H1 (cell line): ENCODE results near the gene SPOUT1. TPM values are rescaled to one million over a fixed set of nuclear protein-coding genes. Genes with fewer than 3 reads are reported as not detected.

ENCODE experiments used
- CTCF ChIA-PET: fragments of 300-600 bp; sonication (Branson Sonifier 250); formaldehyde crosslinking; loops from one replicate; lab custom pipeline; 2021; ENCODE audit not compliant: partially characterized antibody; lab: Charles Lee
- POLR2A ChIA-PET: fragments of 300-600 bp; sonication (Branson Sonifier 250); formaldehyde crosslinking; loops from one replicate; lab custom pipeline; 2021; ENCODE audit warnings: inconsistent platforms; ENCODE audit not compliant: partially characterized antibody; lab: Charles Lee
- DNase-seq, 2 experiments: peaks; one replicate each; pipeline versions ENCODE4 v3.0.0 to v3.0.0-alpha.2; 2010 to 2022; ENCODE audit warnings: low spot score in 2 of 2, low read depth in 1 of 2, mixed read lengths in 1 of 2
- FAIRE-seq: peaks from 2 replicates; lab custom pipeline; 2011; peaks lifted over from hg19 to GRCh38; lab: Jason Lieb, UNC
- H2AFZ ChIP-seq: 2 replicates; pipeline ENCODE4 v1.8.1; 2012; ENCODE audit warnings: low read length, inconsistent platforms
- H2AK5ac ChIP-seq: 2 replicates; pipeline ENCODE4 v1.6.1; 2013; ENCODE audit warnings: low read depth, low read length
- H2BK120ac ChIP-seq: replicated peaks from 2 replicates; pipeline ENCODE3; 2013; ENCODE audit warnings: low read depth, low read length, inconsistent platforms
- H2BK12ac ChIP-seq: 2 replicates; pipeline ENCODE4 v1.6.1; 2013; ENCODE audit warnings: low read depth, low read length
- H2BK15ac ChIP-seq: 2 replicates; pipeline ENCODE4 v1.6.1; 2013; ENCODE audit warnings: low read length
- H2BK20ac ChIP-seq: 2 replicates; pipeline ENCODE4 v1.6.1; 2013; ENCODE audit warnings: low read length
- H2BK5ac ChIP-seq: 2 replicates; pipeline ENCODE4 v1.6.1; 2013; ENCODE audit warnings: low read depth, low read length
- H3K14ac ChIP-seq: 2 replicates; pipeline ENCODE4 v1.6.1; 2013; ENCODE audit warnings: inconsistent platforms; ENCODE audit not compliant: insufficient read length
- H3K18ac ChIP-seq: 2 replicates; pipeline ENCODE4 v1.6.1; 2013; ENCODE audit warnings: low read length; ENCODE audit errors: extremely low read depth
- H3K23ac ChIP-seq: 2 replicates; pipeline ENCODE4 v1.6.1; 2013; ENCODE audit warnings: inconsistent platforms; ENCODE audit not compliant: insufficient read length
- H3K23me2 ChIP-seq: 2 replicates; pipeline ENCODE4 v1.6.1; 2013; ENCODE audit warnings: low read depth, low read length
- H3K27ac ChIP-seq: 2 replicates; pipeline ENCODE4 v1.6.1; 2011; ENCODE audit warnings: low read depth, low read length, inconsistent platforms
- H3K27me3 ChIP-seq, 4 experiments: replicated peaks in 1 of 4; 1 replicate in 1 of 4; 2 replicates in 3 of 4; pipeline versions ENCODE4 v1.6.1 to v1.8.1; 2011 to 2013; ENCODE audit warnings: low read length in 3 of 4, mild to moderate bottlenecking in 3 of 4, inconsistent platforms in 2 of 4, mixed read lengths in 2 of 4, moderate library complexity in 1 of 4; ENCODE audit not compliant: control insufficient read depth in 3 of 4, insufficient read depth in 3 of 4; ENCODE audit errors: extremely low read depth in 1 of 4
- H3K36me3 ChIP-seq, 4 experiments: 2 replicates each; pipeline versions ENCODE4 v1.6.1 to v1.8.1; 2011 to 2013; ENCODE audit warnings: mild to moderate bottlenecking in 4 of 4, low read length in 3 of 4, moderate library complexity in 2 of 4, control low read depth in 1 of 4, inconsistent platforms in 1 of 4; ENCODE audit not compliant: insufficient read depth in 4 of 4, control insufficient read depth in 2 of 4
- H3K4ac ChIP-seq: replicated peaks from 2 replicates; pipeline ENCODE3; 2013; ENCODE audit warnings: low read length, low read depth, mixed read lengths, inconsistent platforms; ENCODE audit not compliant: insufficient read length
- H3K4me1 ChIP-seq, 4 experiments: replicated peaks in 1 of 4; 1 replicate in 1 of 4; 2 replicates in 3 of 4; pipeline versions ENCODE4 v1.6.1 to v1.8.1; 2011 to 2013; ENCODE audit warnings: low read length in 3 of 4, inconsistent platforms in 2 of 4, mixed read lengths in 1 of 4; ENCODE audit not compliant: insufficient read depth in 4 of 4, control insufficient read depth in 3 of 4
- H3K4me2 ChIP-seq, 2 experiments: 2 replicates each; pipeline versions ENCODE4 v1.6.1 to v1.8.1; 2011 to 2013; ENCODE audit warnings: low read depth in 2 of 2, low read length in 2 of 2, control low read depth in 1 of 2, inconsistent platforms in 1 of 2, mild to moderate bottlenecking in 1 of 2; ENCODE audit not compliant: insufficient read depth in 1 of 2
- H3K4me3 ChIP-seq, 4 experiments: fragments of 200-600, 300-600 bp in 1 of 4; sonication (generic), shearing (Covaris generic), sonication (Bioruptor Twin) in 1 of 4; 2 replicates each; pipeline versions ENCODE4 v1.5.1 to v1.8.1; 2011 to 2016; ENCODE audit warnings: low read length in 4 of 4, low read depth in 3 of 4, control low read depth in 2 of 4, inconsistent platforms in 2 of 4, mild to moderate bottlenecking in 2 of 4, mixed read lengths in 1 of 4, moderate library complexity in 1 of 4; ENCODE audit not compliant: insufficient read depth in 2 of 4; ENCODE audit errors: extremely low read depth in 1 of 4
- H3K56ac ChIP-seq: replicated peaks from 2 replicates; pipeline ENCODE3; 2013; ENCODE audit warnings: low read depth, mild to moderate bottlenecking, mixed read lengths, low read length, inconsistent platforms; ENCODE audit not compliant: insufficient read length
- H3K79me1 ChIP-seq: 2 replicates; pipeline ENCODE4 v1.6.1; 2013; ENCODE audit warnings: low read depth, low read length, control low read depth
- H3K79me2 ChIP-seq, 2 experiments: 2 replicates each; pipeline versions ENCODE4 v1.6.1 to v1.8.1; 2012 to 2013; ENCODE audit warnings: low read length in 2 of 2, mild to moderate bottlenecking in 2 of 2, inconsistent platforms in 1 of 2; ENCODE audit not compliant: insufficient read depth in 2 of 2, control insufficient read depth in 1 of 2
- H3K9ac ChIP-seq, 4 experiments: replicated peaks in 1 of 4; 1 replicate in 1 of 4; 2 replicates in 3 of 4; pipeline versions ENCODE4 v1.6.1 to v1.8.1; 2011 to 2013; ENCODE audit warnings: low read depth in 3 of 4, low read length in 3 of 4, control low read depth in 2 of 4, mild to moderate bottlenecking in 2 of 4, moderate library complexity in 2 of 4, inconsistent platforms in 1 of 4; ENCODE audit errors: extremely low read depth in 1 of 4
- H3K9me3 ChIP-seq, 2 experiments: 2 replicates each; pipeline versions ENCODE4 v1.6.1 to v1.8.1; 2012 to 2013; ENCODE audit warnings: mild to moderate bottlenecking in 2 of 2, moderate library complexity in 2 of 2, control low read depth in 1 of 2, inconsistent platforms in 1 of 2, low read depth in 1 of 2, low read length in 1 of 2, mixed read lengths in 1 of 2; ENCODE audit not compliant: insufficient read depth in 2 of 2
- H4K20me1 ChIP-seq, 2 experiments: replicated peaks in 1 of 2; 2 replicates each; pipeline versions ENCODE3 to v1.8.1; 2011 to 2013; ENCODE audit warnings: inconsistent platforms in 2 of 2, low read length in 2 of 2, mild to moderate bottlenecking in 1 of 2; ENCODE audit not compliant: insufficient read depth in 2 of 2, control insufficient read depth in 1 of 2
- H4K5ac ChIP-seq: 2 replicates; pipeline ENCODE4 v1.6.1; 2013; ENCODE audit warnings: low read length, low read depth, mixed read lengths, inconsistent platforms; ENCODE audit not compliant: insufficient read length
- H4K8ac ChIP-seq: 2 replicates; pipeline ENCODE4 v1.8.0; 2013; ENCODE audit warnings: mild to moderate bottlenecking, moderate library complexity, low read length, inconsistent platforms; ENCODE audit not compliant: insufficient read depth; ENCODE audit errors: extremely low read depth
- H4K91ac ChIP-seq: replicated peaks from 2 replicates; pipeline ENCODE3; 2013; ENCODE audit warnings: low read length, mixed read lengths, inconsistent platforms; ENCODE audit not compliant: insufficient read length
- BCL11A ChIP-seq, 2 experiments: IDR thresholded peaks; one replicate each; pipeline ENCODE4 v1.6.1; 2011; ENCODE audit warnings: low read depth in 2 of 2, low read length in 2 of 2, mild to moderate bottlenecking in 2 of 2
- CEBPB ChIP-seq: IDR thresholded peaks from 2 replicates; pipeline ENCODE4 v1.6.1; 2012; ENCODE audit warnings: low read depth, low read length
- CHD2 ChIP-seq: IDR thresholded peaks from 2 replicates; pipeline ENCODE4 v1.6.1; 2012; ENCODE audit warnings: low read length, improper control_type of control experiment
- EP300 ChIP-seq, 2 experiments: IDR thresholded peaks; 1 replicate in 1 of 2; 2 replicates in 1 of 2; pipeline ENCODE4 v1.6.1; 2011 to 2012; ENCODE audit warnings: low read depth in 2 of 2, low read length in 2 of 2, mild to moderate bottlenecking in 2 of 2, borderline replicate concordance in 1 of 2, inconsistent platforms in 1 of 2, moderate library complexity in 1 of 2
- EZH2 ChIP-seq: fragments of 200-600 bp; sonication (generic); IDR thresholded peaks from 2 replicates; pipeline ENCODE4 v1.7.1; 2012; ENCODE audit warnings: low read depth, mild to moderate bottlenecking, moderate library complexity, low read length, inconsistent platforms; ENCODE audit not compliant: severe bottlenecking
- GABPA ChIP-seq: IDR thresholded peaks from 2 replicates; pipeline ENCODE4 v1.6.1; 2011; ENCODE audit warnings: mild to moderate bottlenecking, low read length, moderate library complexity, borderline replicate concordance; ENCODE audit not compliant: insufficient read depth
- GTF2F1 ChIP-seq: IDR thresholded peaks from 2 replicates; pipeline ENCODE4 v1.6.1; 2012; ENCODE audit warnings: low read depth, low read length, improper control_type of control experiment, borderline replicate concordance
- KDM1A ChIP-seq: fragments of 200-600, 300-600 bp; sonication (generic); IDR thresholded peaks from 2 replicates; pipeline ENCODE4 v1.7.1; 2016; ENCODE audit warnings: mild to moderate bottlenecking, low read length, borderline replicate concordance
- KDM5A ChIP-seq: fragments of 200-600 bp; IDR thresholded peaks from 2 replicates; pipeline ENCODE4 v1.7.1; 2012; ENCODE audit warnings: mild to moderate bottlenecking, low read length, inconsistent platforms, mixed read lengths
- MAFK ChIP-seq: IDR thresholded peaks from 2 replicates; pipeline ENCODE4 v1.6.1; 2012; ENCODE audit warnings: low read depth, mild to moderate bottlenecking, improper control_type of control experiment, low read length
- PHF8 ChIP-seq: fragments of 200-600 bp; sonication (generic); conservative IDR thresholded peaks from 2 replicates; pipeline ENCODE4 v1.7.1; 2012; ENCODE audit warnings: low read depth, mild to moderate bottlenecking, inconsistent platforms, low read length, moderate library complexity
- SIRT6 ChIP-seq: IDR thresholded peaks from one replicate; pipeline ENCODE4 v1.7.1; 2012; ENCODE audit warnings: low read length, inconsistent platforms
- SP4 ChIP-seq: IDR thresholded peaks from 2 replicates; pipeline ENCODE4 v1.6.1; 2012; ENCODE audit warnings: low read length, inconsistent platforms
- TCF12 ChIP-seq: IDR thresholded peaks from 2 replicates; pipeline ENCODE4 v1.6.1; 2011; ENCODE audit warnings: low read depth, mild to moderate bottlenecking, low read length
- ZNF274 ChIP-seq: IDR thresholded peaks from 2 replicates; pipeline ENCODE4 v1.7.0; 2012; ENCODE audit warnings: low read length, borderline replicate concordance; ENCODE audit errors: extremely low read depth
- WGBS, 2 experiments: shearing (Covaris generic) in 1 of 2; methylation state at CpG; one replicate each; pipeline versions ENCODE4 v1.1.6 to v1.1.7; 2013 to 2015; ENCODE audit warnings: low lambda C conversion rate in 2 of 2, mixed read lengths in 2 of 2, inconsistent platforms in 1 of 2, low coverage in 1 of 2, missing lambda C conversion rate in 1 of 2; ENCODE audit not compliant: insufficient replicate concordance in 2 of 2, insufficient coverage in 1 of 2, insufficient read length in 1 of 2; ENCODE audit errors: extremely low coverage in 1 of 2, missing lambda C conversion rate in 1 of 2; 5-methylcytosine and 5-hydroxymethylcytosine counted together
- polyA plus RNA-seq, 7 experiments: library from polyadenylated mRNA; depleted of rRNA in 3 of 7; stranded (reverse) in 5 of 7; unstranded in 2 of 7; fragments of >200 nt in 5 of 7; fragments of 200-250 nt in 2 of 7; gene quantifications; 1 replicate in 5 of 7; 2 replicates in 1 of 7; 4 replicates in 1 of 7; pipeline versions ENCODE4 v1.2.1 to v1.2.3, GENCODE V29; 2011 to 2013; ENCODE audit warnings: missing spikeins in 2 of 7, mixed read lengths in 2 of 7
- total RNA-seq: library from RNA; stranded (reverse); fragmentation: NEBNext Ultra II Directional; extraction: Animal tissue kit (Norgen Biotek cat#: 25700); gene quantifications from 2 replicates; pipeline ENCODE4 v1.2.1, GENCODE V29; 2021

SPOUT1 gene
- total and polyA plus RNA-seq, 2 of the 8 experiments (the other 6 are each of a cell fraction or from before 2014, with no cell fraction given) = 69.2 to 77.8 TPM

GRCh38 chr9:128838338-128838737, 8.7 kb upstream of the SPOUT1 start:
- Histone ChIP-seq H2BK12ac (no peak overlapping the region), H3K9me3 (no peaks in the 10 kb centered on the region), H4K20me1 (peaks cover 0 to 9% of the 10 kb centered on the region in 2 experiments), H3K79me1 (no peaks in the 10 kb centered on the region), H3K4me1 (no peaks in the 10 kb centered on the region), H3K18ac (no peak overlapping the region), H3K4ac (no peak overlapping the region), H3K14ac (no peak overlapping the region), H3K56ac (no peak overlapping the region), H3K23me2 (no peaks in the 10 kb centered on the region), H3K79me2 (no peaks in the 10 kb centered on the region), H2BK120ac (no peak overlapping the region), H3K4me2 (no peak overlapping the region), H4K91ac (no peak overlapping the region), H3K27ac (no peak overlapping the region), H2AFZ (no peak overlapping the region), H4K5ac (no peak overlapping the region), H3K27me3 (no peaks in the 10 kb centered on the region), H2BK5ac (no peak overlapping the region), H2BK20ac (no peak overlapping the region), H3K4me3 (no peak overlapping the region), H3K9ac (no peak overlapping the region), H3K36me3 (peaks cover 0 to 10% (median 3%) of the 10 kb centered on the region in 4 experiments; a peak in 5 of 8 replicates), H4K8ac (no peak overlapping the region; the same call in 1 of the 2 replicates), H3K23ac (no peak overlapping the region), H2BK15ac (no peak overlapping the region)
- 91% methylated on average over 3 of the region's 3 CpGs; no CpG with 5 or more reads in 1 of the 2 experiments for WGBS, 2 experiments
- POLR2A ChIA-PET = interaction anchor here (0.5 to 1.7 kb wide), 3 partner anchors 9 to 536 kb away, joined by 3 to 6 read pairs (median 3); partner anchors contain the start of gene SPOUT1
- FAIRE-seq = no peak
- CTCF ChIA-PET = interaction anchor here (0.8 to 1.3 kb wide), 4 partner anchors 11 to 89 kb away, joined by 3 to 4 read pairs (median 3); no protein-coding TSS in a partner anchor
- DNase-seq = no peak
- TF ChIP-seq ZNF274 = no peak
- no peak for TF ChIP-seq SP4
- TF ChIP-seq CEBPB = no peak
- TF ChIP-seq BCL11A (IDR thresholded peaks at IDR 0.05; ENCODE audit: low read depth in 2 of 2, low read length in 2 of 2) = no peak
- no peak for TF ChIP-seq EP300 (IDR thresholded peaks at IDR 0.05; ENCODE audit: borderline replicate concordance in 1 of 2, low read depth in 2 of 2, low read length in 2 of 2)
- TF ChIP-seq PHF8 = no peak
- no peak for TF ChIP-seq GTF2F1
- no peak for TF ChIP-seq EZH2
- no peak for TF ChIP-seq TCF12
- TF ChIP-seq MAFK = no peak
- no peak for TF ChIP-seq KDM1A
- no peak for TF ChIP-seq GABPA
- TF ChIP-seq SIRT6 = no peak
- no peak for TF ChIP-seq CHD2
- TF ChIP-seq KDM5A = no peak
- TF ChIP-seq, all 59 proteins: peak for 0
- no peak overlapping the region for H2AK5ac ChIP-seq
